ENCODE measurements around the gene ASIP. TPM values are rescaled to one million over a fixed set of nuclear protein-coding genes. Genes with fewer than 3 reads are reported as not detected.

Gene ASIP
- total RNA-seq, 1 experiment from 2014 or later: not detected

DNA sequence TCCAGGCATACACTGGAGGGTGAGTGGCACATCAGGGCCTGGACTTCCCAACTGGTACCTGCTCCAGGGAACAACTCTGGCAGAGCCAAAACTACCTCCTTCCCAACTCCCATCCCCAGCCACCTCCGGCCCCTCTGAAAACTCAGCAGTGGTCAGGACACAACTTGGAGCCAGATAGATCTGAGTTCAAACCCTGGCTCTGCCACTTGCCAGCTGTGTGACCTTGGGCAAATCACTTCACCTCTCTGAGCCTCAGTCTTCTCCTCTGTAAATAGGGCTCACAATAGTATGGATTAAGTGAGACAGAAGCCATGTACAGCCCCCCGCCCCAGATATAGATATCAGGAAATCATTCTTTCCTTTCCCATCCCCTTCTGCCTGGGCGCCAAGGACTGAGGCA lies 51.3 kb downstream of the ASIP start:
- H4K8ac ChIP-seq (replicated peaks; ENCODE audit: insufficient read length, low read depth, low read length): no peak overlapping the region
- no peak overlapping the region for H2BK20ac ChIP-seq (ENCODE audit: low read depth, low read length, poor library complexity, severe bottlenecking)
- TF ChIP-seq, protein P1, sequence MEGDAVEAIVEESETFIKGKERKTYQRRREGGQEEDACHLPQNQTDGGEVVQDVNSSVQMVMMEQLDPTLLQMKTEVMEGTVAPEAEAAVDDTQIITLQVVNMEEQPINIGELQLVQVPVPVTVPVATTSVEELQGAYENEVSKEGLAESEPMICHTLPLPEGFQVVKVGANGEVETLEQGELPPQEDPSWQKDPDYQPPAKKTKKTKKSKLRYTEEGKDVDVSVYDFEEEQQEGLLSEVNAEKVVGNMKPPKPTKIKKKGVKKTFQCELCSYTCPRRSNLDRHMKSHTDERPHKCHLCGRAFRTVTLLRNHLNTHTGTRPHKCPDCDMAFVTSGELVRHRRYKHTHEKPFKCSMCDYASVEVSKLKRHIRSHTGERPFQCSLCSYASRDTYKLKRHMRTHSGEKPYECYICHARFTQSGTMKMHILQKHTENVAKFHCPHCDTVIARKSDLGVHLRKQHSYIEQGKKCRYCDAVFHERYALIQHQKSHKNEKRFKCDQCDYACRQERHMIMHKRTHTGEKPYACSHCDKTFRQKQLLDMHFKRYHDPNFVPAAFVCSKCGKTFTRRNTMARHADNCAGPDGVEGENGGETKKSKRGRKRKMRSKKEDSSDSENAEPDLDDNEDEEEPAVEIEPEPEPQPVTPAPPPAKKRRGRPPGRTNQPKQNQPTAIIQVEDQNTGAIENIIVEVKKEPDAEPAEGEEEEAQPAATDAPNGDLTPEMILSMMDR (conservative IDR thresholded peaks at IDR 0.05): no peak
- no peaks in the 10 kb centered on the region for H4K20me1 ChIP-seq (ENCODE audit: control insufficient read depth, insufficient read depth, insufficient read length)
- Mint-ChIP-seq H3K36me3 (ENCODE audit: insufficient read depth in 1 of 3, low read depth in 3 of 3) (peaks cover 70 to 93% (median 86%) of the 10 kb centered on the region in 3 experiments), H3K27ac (no peak overlapping the region; a peak in 1 of 7 replicates), H3K9me3 (no peaks in the 10 kb centered on the region), H3K4me1 (peaks cover 3 to 4% of the 10 kb centered on the region in 2 experiments; a peak in 1 of 4 replicates), H3K4me3 (no peak overlapping the region), H3K27me3 (ENCODE audit: low read depth) (no peaks in the 10 kb centered on the region)
- no peak overlapping the region for H3K4ac ChIP-seq (ENCODE audit: low read depth, low read length)
- H3K27me3 ChIP-seq (ENCODE audit: insufficient read depth, low read length): no peaks in the 10 kb centered on the region
- no peak overlapping the region for H3K23ac ChIP-seq (ENCODE audit: insufficient read length, low read depth, low read length)
- no peak overlapping the region for H3K9ac ChIP-seq (ENCODE audit: extremely low read depth, insufficient read length, low read length)
- H3K4me2 ChIP-seq (ENCODE audit: insufficient read depth, insufficient read length, low read length): no peak overlapping the region
- H3K18ac ChIP-seq (ENCODE audit: insufficient read length, low read depth, low read length): no peak overlapping the region
- no CpG with 5 or more reads among the region's 3 CpGs for WGBS (ENCODE audit: extremely low coverage, insufficient read length, low lambda C conversion rate)
- no peak for DNase-seq
- peaks cover 10% of the 10 kb centered on the region; the same call in 1 of the 2 replicates for H3K79me2 ChIP-seq (ENCODE audit: insufficient read depth, low read length)
- no peak overlapping the region for H2BK12ac ChIP-seq (ENCODE audit: insufficient read length, low read depth, low read length)
- no peak overlapping the region for H3K14ac ChIP-seq (ENCODE audit: insufficient read depth, low read length)
- H4K91ac ChIP-seq (ENCODE audit: insufficient read length, low read depth, low read length): no peak overlapping the region
- no peak overlapping the region for H3T11ph ChIP-seq (ENCODE audit: low read length)
- H3K27ac ChIP-seq (ENCODE audit: insufficient read length, low read depth, low read length): no peak overlapping the region
- H2BK120ac ChIP-seq (ENCODE audit: low read depth, low read length, poor library complexity, severe bottlenecking): no peak overlapping the region
- no peaks in the 10 kb centered on the region for H3K4me1 ChIP-seq (ENCODE audit: insufficient read depth, low read length)
- no peak overlapping the region for H2BK5ac ChIP-seq (ENCODE audit: insufficient read length, low read length)
- no peak overlapping the region for H2BK15ac ChIP-seq (ENCODE audit: low read depth, low read length)
- H3K79me1 ChIP-seq (ENCODE audit: insufficient read depth, low read depth, low read length, poor library complexity, severe bottlenecking): peaks cover 3% of the 10 kb centered on the region
- no peak overlapping the region for H2AK5ac ChIP-seq (ENCODE audit: insufficient read length, low read length)
- H3K9me3 ChIP-seq (ENCODE audit: control insufficient read depth, low read depth, low read length): no peaks in the 10 kb centered on the region
- H4K5ac ChIP-seq (ENCODE audit: insufficient read length, low read depth, low read length): no peak overlapping the region
- no peaks in the 10 kb centered on the region for H3K23me2 ChIP-seq (ENCODE audit: insufficient read length, low read depth, low read length, poor library complexity, severe bottlenecking)
- no peak overlapping the region for H3K56ac ChIP-seq (ENCODE audit: insufficient read length, low read depth, low read length)
- H2AFZ ChIP-seq (ENCODE audit: low read length): no peak overlapping the region

Data from H9 (cell line).